NCI-H128 (cell line): ENCODE measurements around the gene CWH43.
"Not testable (repeated sequence)": the region's sequence is repeated elsewhere in the genome, so short reads cannot be mapped to it uniquely, and the experiment has no call there.

Experiments used
- DNase-seq: peaks from one replicate; lab custom pipeline; 2025; ENCODE audit not compliant: unreplicated experiment; lab: John Stamatoyannopoulos, UW

Gene CWH43

GRCh38 chr4:48985976-48986653 is at the start of gene CWH43:
Gene CWH43, plus strand, starts transcription at chr4:48986275. Its CDS starts 155 bp downstream, at chr4:48986430.
- no peak for DNase-seq

DNA sequence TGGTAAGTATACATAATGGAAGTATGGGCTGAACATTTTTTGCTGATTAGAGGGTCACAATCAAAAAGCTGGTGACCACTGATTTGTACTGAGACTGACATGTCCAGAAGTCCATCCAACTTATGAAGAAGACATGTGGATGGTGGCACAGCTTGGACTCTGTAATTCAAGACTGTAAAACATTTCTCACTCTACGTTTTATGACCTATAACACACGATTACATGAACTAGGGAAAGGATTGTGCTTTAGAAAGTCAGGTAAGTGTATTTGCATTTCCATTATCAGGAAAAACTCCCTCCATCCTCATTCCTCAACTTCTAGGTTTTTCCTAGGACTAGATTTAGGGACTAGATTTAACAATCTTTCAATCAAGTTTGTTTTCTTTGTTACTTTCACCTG is 49.0 kb upstream of the CWH43 start:
- DNase-seq = no peak

GRCh38 chr4:48938831-48939230 is 47.2 kb upstream of the CWH43 start:
- DNase-seq = no peak

GRCh38 chr4:48939785-48940184 is 46.3 kb upstream of the CWH43 start:
- no peak for DNase-seq

DNA sequence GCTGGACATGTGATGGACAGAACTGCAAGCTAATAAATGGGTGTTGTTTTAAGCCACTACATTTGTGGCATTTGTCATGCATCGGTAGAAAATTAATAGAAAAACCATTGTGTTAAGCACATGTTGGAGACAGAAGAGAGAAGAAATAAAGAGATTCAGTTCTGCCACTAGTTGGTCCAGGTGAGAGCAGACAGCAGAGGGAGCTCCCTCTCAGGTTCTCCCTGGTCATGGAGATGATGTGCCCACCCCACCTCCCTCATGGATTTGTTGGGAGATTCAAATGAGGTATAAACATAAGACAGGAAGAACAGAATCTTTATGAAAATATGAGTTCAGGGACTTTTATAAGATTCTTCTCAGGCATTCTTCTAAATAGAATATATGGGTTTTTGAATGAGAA is 42.7 kb upstream of the CWH43 start:
- no peak for DNase-seq

- no peak for DNase-seq
Observed at GRCh38 chr4:48944252-48944651, 41.8 kb upstream of the CWH43 start.

DNA sequence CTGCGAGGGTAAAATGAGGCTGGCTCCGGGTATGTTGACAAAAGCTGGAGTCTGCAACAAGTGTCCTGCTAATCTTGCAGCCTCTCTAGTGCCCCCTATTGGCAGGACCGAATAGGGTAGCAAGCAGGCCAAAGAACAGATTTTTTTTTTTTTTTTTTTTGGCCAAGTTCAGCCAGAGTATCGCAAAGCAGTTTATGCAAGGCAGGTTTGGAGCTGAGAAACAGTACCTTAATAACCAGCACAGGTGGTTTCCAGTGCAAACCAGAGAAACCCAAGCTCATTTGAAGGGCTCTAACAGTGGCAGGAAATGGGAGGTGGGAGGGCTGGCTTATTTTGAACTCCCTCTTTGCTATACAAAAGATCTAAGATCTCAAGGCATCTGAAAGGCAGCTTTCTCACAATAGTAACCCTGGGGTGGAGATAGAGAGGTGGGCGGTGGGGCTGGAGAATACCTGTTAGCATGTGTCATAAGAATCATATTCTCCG is 41.3 kb upstream of the CWH43 start:
- DNase-seq = no peak

GRCh38 chr4:48945981-48946380 is 40.1 kb upstream of the CWH43 start:
- no peak for DNase-seq

DNA sequence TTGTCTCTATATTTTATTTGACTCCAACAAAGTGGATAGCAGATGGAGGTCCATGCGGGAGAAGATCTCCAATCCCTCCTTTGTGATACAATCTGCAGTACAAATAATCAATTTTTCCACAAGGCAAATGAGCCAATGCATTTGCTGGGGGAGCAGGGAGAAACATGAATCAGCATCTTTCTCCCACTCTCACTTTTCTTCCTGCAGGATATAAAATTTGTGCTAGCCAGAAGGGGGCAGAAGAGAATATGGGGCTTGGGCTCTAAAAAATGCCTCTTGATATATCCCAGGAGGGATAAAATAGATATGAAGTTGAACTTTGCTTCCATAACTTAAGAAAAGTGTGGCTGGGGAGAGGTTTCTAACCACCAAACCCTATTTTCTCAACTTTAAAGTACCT is 38.3 kb upstream of the CWH43 start:
- no peak for DNase-seq

GRCh38 chr4:48949086-48949485 is 37.0 kb upstream of the CWH43 start:
- no peak for DNase-seq

- no peak for DNase-seq
Observed at GRCh38 chr4:48949518-48950219, 36.4 kb upstream of the CWH43 start.

GRCh38 chr4:48954314-48954713 is 31.8 kb upstream of the CWH43 start:
- DNase-seq = no peak

GRCh38 chr4:48957366-48957765 is 28.7 kb upstream of the CWH43 start:
- DNase-seq = not testable (repeated sequence)

GRCh38 chr4:48958582-48958981 is 27.5 kb upstream of the CWH43 start:
- no peak for DNase-seq

DNA sequence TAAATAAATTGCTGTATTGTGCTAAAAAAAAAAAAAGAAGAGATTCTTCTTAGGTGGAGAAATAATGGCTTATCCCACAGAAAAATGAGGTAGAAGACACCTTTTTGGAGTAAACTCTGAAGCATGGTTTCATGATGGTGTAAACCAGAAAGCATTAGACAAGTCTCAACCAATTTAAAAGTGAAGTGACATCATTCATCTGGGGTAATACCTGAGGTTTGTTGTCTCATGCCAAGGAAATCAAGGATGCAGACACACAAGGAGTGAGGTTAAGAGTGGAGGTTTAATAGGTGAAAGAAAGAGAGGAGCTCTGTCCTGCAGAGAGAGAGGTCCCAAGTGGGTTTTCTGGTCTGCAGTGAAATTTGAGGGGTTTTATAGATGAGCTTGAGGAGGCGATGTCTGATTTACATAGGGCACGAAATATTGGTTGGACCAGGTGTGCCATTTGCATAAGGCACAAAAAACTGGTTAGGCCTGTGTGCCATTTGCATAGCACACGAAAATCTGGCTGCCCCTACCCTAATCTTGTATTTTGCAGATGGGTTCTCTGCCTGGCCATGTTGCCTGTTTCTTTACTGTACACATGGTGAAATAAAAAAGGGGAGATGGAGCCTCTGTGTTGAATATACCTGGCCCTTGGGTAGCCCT is 25.0 kb upstream of the CWH43 start:
- no peak for DNase-seq

- DNase-seq = no peak
Observed at GRCh38 chr4:48962636-48963035, 23.4 kb upstream of the CWH43 start.

DNA sequence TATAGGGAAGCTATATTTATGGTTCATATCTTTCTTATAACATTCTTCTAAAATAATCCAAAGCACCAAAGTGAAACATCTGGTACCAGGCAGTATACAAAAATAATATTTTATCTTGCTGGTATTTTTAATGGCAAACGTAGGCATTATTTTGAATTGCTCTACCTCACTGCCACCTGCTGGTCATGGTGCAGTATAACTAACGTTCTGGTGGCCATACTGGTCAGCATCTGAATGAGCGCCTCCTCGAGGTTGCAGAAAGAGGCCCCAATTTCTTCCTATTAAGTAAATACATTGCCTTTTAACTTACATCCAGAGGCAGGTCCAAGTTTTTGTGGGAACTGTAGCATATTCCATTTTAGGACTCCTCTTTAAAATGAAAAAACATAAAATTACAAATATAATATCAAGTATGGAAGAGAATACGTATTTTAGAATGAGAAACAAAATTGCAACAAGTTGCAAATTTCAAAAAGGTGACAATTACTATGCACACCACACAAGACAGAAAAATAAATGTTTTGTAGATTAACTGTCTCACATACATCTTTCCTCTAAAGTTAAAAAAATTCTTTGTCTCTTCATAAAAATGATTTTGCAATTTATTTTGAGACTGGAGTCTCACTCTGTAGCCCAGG is 22.9 kb upstream of the CWH43 start:
- peak; percentile 59 for DNase-seq

DNA sequence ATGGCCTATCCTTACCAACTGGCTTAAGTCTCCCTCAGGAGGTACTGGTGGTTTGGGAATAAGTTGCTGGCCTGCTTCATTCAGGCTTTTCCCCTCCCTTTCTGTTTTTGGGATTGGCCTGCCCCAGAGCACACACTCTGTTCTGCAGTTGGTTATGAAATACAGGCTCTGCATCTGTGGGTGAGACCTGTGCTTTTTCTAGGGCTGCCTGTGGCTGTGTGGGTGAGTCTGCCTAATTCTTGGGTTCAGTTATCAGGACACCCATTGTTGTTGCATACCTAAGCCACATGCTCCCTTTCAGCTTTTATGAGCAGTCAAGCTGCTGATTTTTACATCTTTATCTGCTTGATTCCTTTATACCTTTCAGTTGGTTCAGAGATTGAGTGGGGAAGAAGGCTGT is 19.0 kb upstream of the CWH43 start:
- no peak for DNase-seq

GRCh38 chr4:48967631-48968030 is 18.4 kb upstream of the CWH43 start:
- DNase-seq = no peak

- DNase-seq = no peak
Observed at GRCh38 chr4:48968814-48969213, 17.3 kb upstream of the CWH43 start.

DNA sequence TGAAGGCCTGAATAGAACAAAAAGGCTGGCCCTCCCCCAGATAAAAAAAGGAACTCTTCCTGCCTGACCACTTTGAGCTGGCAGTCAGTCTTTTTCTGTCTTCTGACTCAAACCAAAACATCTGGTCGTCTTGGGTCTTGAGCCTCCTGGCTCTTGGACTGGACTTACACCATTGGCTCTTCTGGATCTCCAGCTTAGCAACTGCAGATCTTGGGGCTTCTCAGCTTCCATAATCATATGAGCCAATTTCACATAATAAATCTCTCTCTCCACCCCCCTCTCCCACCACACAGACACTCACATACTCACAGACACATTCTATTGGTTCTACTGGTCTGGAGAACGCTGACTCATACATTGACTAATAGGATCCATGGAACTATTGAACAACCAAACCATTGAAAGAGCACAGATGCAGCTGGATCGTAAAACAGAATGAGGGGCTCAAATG is 15.6 kb upstream of the CWH43 start:
- no peak for DNase-seq
